ENCODE measurements around the gene METRN.

DNA sequence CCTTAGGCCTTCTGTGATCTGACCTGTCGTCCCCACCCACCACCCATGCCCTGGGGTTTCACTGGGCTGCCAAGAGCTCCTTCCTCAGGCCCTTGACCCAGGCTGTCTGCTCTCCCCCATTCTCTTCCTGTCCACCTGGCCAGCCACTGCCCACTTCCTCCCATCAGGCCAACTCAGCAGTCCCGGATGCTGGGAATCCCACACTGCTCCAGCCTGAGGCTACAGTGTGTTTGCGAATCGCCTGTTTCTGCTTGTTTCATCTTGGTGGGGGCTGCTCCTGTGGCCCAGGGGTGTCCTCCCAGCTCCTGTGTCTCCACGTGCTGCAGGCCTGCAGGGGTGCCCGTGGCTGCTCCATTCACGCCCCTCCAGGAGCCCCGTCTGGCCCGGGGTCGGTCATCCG is 839 bp upstream of the METRN start:
- TF ChIP-seq, protein P1, sequence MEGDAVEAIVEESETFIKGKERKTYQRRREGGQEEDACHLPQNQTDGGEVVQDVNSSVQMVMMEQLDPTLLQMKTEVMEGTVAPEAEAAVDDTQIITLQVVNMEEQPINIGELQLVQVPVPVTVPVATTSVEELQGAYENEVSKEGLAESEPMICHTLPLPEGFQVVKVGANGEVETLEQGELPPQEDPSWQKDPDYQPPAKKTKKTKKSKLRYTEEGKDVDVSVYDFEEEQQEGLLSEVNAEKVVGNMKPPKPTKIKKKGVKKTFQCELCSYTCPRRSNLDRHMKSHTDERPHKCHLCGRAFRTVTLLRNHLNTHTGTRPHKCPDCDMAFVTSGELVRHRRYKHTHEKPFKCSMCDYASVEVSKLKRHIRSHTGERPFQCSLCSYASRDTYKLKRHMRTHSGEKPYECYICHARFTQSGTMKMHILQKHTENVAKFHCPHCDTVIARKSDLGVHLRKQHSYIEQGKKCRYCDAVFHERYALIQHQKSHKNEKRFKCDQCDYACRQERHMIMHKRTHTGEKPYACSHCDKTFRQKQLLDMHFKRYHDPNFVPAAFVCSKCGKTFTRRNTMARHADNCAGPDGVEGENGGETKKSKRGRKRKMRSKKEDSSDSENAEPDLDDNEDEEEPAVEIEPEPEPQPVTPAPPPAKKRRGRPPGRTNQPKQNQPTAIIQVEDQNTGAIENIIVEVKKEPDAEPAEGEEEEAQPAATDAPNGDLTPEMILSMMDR (IDR thresholded peaks at IDR 0.05), result no peak
- no peak for TF ChIP-seq POLR2A (IDR thresholded peaks at IDR 0.05)

Data from Peyer's patch (tissue), 4 donors.